GM19240 (cell line): Measurements from ENCODE around the gene PLA2G5.
A peak's percentile ranks its signal among the peaks of the same experiment; 100 is the strongest.

Source experiments
- DNase-seq: peaks from one replicate; pipeline ENCODE4 v3.0.0; 2011; ENCODE audit warnings: low spot score; ENCODE audit not compliant: insufficient read length

PLA2G5 gene

GRCh38 chr1:20089328-20090077, 19.5 kb downstream of the PLA2G5 start:
- no peak for DNase-seq

- no peak for DNase-seq
Measured at GRCh38 chr1:20090119-20090518, 20.1 kb downstream of the PLA2G5 start.

GRCh38 chr1:20090641-20091040, 20.6 kb downstream of the PLA2G5 start:
- DNase-seq: no peak

GRCh38 chr1:20093303-20093702, 23.3 kb downstream of the PLA2G5 start:
- no peak for DNase-seq

GRCh38 chr1:20093940-20094391, 24.0 kb downstream of the PLA2G5 start:
- DNase-seq: no peak

GRCh38 chr1:20095564-20096434, 25.8 kb downstream of the PLA2G5 start:
- no peak for DNase-seq

GRCh38 chr1:20096840-20097447, 26.9 kb downstream of the PLA2G5 start:
- no peak for DNase-seq

- no peak for DNase-seq
Measured at GRCh38 chr1:20099533-20099932, 29.5 kb downstream of the PLA2G5 start.

GRCh38 chr1:20100632-20101355, 30.8 kb downstream of the PLA2G5 start:
- DNase-seq: peak; percentile 48

GRCh38 chr1:20102875-20103274, 32.9 kb downstream of the PLA2G5 start:
- DNase-seq: no peak

GRCh38 chr1:20105856-20106255, 35.9 kb downstream of the PLA2G5 start:
- no peak for DNase-seq

GRCh38 chr1:20107351-20107750, 37.4 kb downstream of the PLA2G5 start:
- no peak for DNase-seq

- no peak for DNase-seq
Measured at GRCh38 chr1:20107796-20108195, 37.8 kb downstream of the PLA2G5 start.

GRCh38 chr1:20108366-20109123, 38.6 kb downstream of the PLA2G5 start:
- DNase-seq: no peak

- DNase-seq: no peak
Measured at GRCh38 chr1:20109223-20109856, 39.3 kb downstream of the PLA2G5 start.

- no peak for DNase-seq
Measured at GRCh38 chr1:20110679-20111078, 40.7 kb downstream of the PLA2G5 start.

- DNase-seq: no peak
Measured at GRCh38 chr1:20111452-20111851, 41.5 kb downstream of the PLA2G5 start.

- no peak for DNase-seq
Measured at GRCh38 chr1:20112279-20113000, 42.4 kb downstream of the PLA2G5 start.

- no peak for DNase-seq
Measured at GRCh38 chr1:20114021-20114648, 44.1 kb downstream of the PLA2G5 start.
